Measurements from ENCODE around the gene EIF3L. TPM values are rescaled to one million over a fixed set of nuclear protein-coding genes. Genes with fewer than 3 reads are reported as not detected.

EIF3L gene
- total and polyA plus RNA-seq, 2 of the 8 experiments (the other 6 are each of a cell fraction or from before 2014, with no cell fraction given) = 639 to 886 TPM

- no peak for TF ChIP-seq CHD7 (IDR thresholded peaks at IDR 0.05; ENCODE audit: insufficient replicate concordance, low read length)
- TF ChIP-seq KDM5A (IDR thresholded peaks at IDR 0.05; ENCODE audit: low read length) = no peak; the same call in 1 of the 2 replicates
- TF ChIP-seq SP2 (IDR thresholded peaks at IDR 0.05; ENCODE audit: low read length) = no peak
- no peak for TF ChIP-seq GABPA (IDR thresholded peaks at IDR 0.05; ENCODE audit: borderline replicate concordance, insufficient read depth, low read length)
- peak; percentile 39 for TF ChIP-seq EZH2 (IDR thresholded peaks at IDR 0.05; ENCODE audit: low read depth, low read length, severe bottlenecking)
- TF ChIP-seq NRF1 (IDR thresholded peaks at IDR 0.05; ENCODE audit: low read depth, low read length) = no peak; the same call in 1 of the 2 replicates
- TF ChIP-seq CBX5 (IDR thresholded peaks at IDR 0.05; ENCODE audit: low read depth, low read length) = no peak
- TF ChIP-seq SIN3A (conservative IDR thresholded peaks at IDR 0.05 in 1 of 2, IDR thresholded peaks at IDR 0.05 in 1 of 2; ENCODE audit: low read depth in 1 of 2, low read length in 2 of 2) = peak; percentile 38 to 82; a peak in 1 of 4 replicates
- TF ChIP-seq EP300 (IDR thresholded peaks at IDR 0.05; ENCODE audit: borderline replicate concordance in 1 of 2, low read depth in 2 of 2, low read length in 2 of 2) = no peak
Measured at GRCh38 chr22:37807410-37808293, 41.6 kb upstream of the EIF3L start, which contains the start of gene GCAT (continued).
